Right atrium auricular region (tissue), 2 donors: ENCODE results near the gene TRIM69. TPM values are rescaled to one million over a fixed set of nuclear protein-coding genes. Genes with fewer than 3 reads are reported as not detected.

Source experiments
- DNase-seq: peaks from one replicate; pipeline ENCODE4 v3.0.0-alpha.2; 2019; ENCODE audit warnings: low spot score
- H3K27ac ChIP-seq, 2 donors: fragments of 200-600 bp; sonication (generic); 1 replicate in 1 of 2; 2 replicates in 1 of 2; pipeline ENCODE4 v1.5.1; 2016 to 2019
- H3K27me3 ChIP-seq, 2 donors: fragments of 200-600 bp; sonication (generic); one replicate each; pipeline versions ENCODE4 v1.5.1 to v1.6.0; 2017 to 2019
- H3K36me3 ChIP-seq: fragments of 200-600 bp; sonication (generic); one replicate; pipeline ENCODE4 v1.5.1; 2016
- H3K4me1 ChIP-seq, 2 donors: fragments of 200-600 bp; sonication (generic); one replicate each; pipeline versions ENCODE4 v1.5.1 to v1.6.0; 2017 to 2019
- H3K4me3 ChIP-seq, 2 donors: fragments of 200-600 bp; sonication (generic); 1 replicate in 1 of 2; 2 replicates in 1 of 2; pipeline ENCODE4 v1.5.1; 2017 to 2019; ENCODE audit warnings: mild to moderate bottlenecking in 1 of 2, moderate library complexity in 1 of 2
- H3K9me3 ChIP-seq, 2 donors: fragments of 200-600 bp; sonication (generic); one replicate each; pipeline ENCODE4 v1.5.1; 2019
- CTCF ChIP-seq, 2 donors: fragments of 200-600 bp; sonication (generic); IDR thresholded peaks; one replicate each; pipeline ENCODE4 v1.5.1; 2019; ENCODE audit warnings: antibody characterized with exemption in 2 of 2
- total RNA-seq, 2 donors: library from RNA; depleted of rRNA; stranded (reverse); fragments of >200 nt; gene quantifications; one replicate each; pipeline ENCODE4 v1.1.0, GENCODE V29; 2016

TRIM69 gene
- total RNA-seq, 2 donors from 2014 or later: 28.9 to 55.1 TPM

GRCh38 chr15:44713006-44713966 lies 23.0 kb upstream of the TRIM69 start:
- Histone ChIP-seq H3K36me3 (peaks cover 31% of the 10 kb centered on the region), H3K4me3 (peak overlapping the region; percentile 81 to 90), H3K27ac (peak overlapping the region; percentile 99 to 100), H3K9me3 (no peaks in the 10 kb centered on the region), H3K27me3 (no peaks in the 10 kb centered on the region), H3K4me1 (peaks cover 0 to 41% of the 10 kb centered on the region in 2 donors)
- TF ChIP-seq CTCF (IDR thresholded peaks at IDR 0.05): peak in 1 of 2 donors; percentile 47
- no peak for DNase-seq

GRCh38 chr15:44715142-44715796 lies 21.1 kb upstream of the TRIM69 start:
- Histone ChIP-seq H3K4me3 (no peak overlapping the region), H3K4me1 (peaks cover 0 to 41% of the 10 kb centered on the region in 2 donors), H3K9me3 (no peaks in the 10 kb centered on the region), H3K27ac (peak overlapping the region; percentile 63 to 100), H3K36me3 (peaks cover 46% of the 10 kb centered on the region), H3K27me3 (no peaks in the 10 kb centered on the region)
- no peak for DNase-seq
- TF ChIP-seq CTCF (IDR thresholded peaks at IDR 0.05): no peak

GRCh38 chr15:44715797-44716334 lies 20.5 kb upstream of the TRIM69 start:
- Histone ChIP-seq H3K9me3 (no peaks in the 10 kb centered on the region), H3K4me1 (peaks cover 0 to 41% of the 10 kb centered on the region in 2 donors), H3K27me3 (no peaks in the 10 kb centered on the region), H3K4me3 (no peak overlapping the region), H3K36me3 (peaks cover 46% of the 10 kb centered on the region), H3K27ac (peak overlapping the region; percentile 26 to 63)
- DNase-seq: no peak
- no peak for TF ChIP-seq CTCF (IDR thresholded peaks at IDR 0.05)

- no peak for DNase-seq
- Histone ChIP-seq H3K9me3 (no peaks in the 10 kb centered on the region), H3K4me1 (peaks cover 0 to 41% of the 10 kb centered on the region in 2 donors), H3K4me3 (no peak overlapping the region), H3K36me3 (peaks cover 46% of the 10 kb centered on the region), H3K27ac (no peak overlapping the region), H3K27me3 (no peaks in the 10 kb centered on the region)
- TF ChIP-seq CTCF (IDR thresholded peaks at IDR 0.05): no peak
Measured at GRCh38 chr15:44716983-44717602, 19.2 kb upstream of the TRIM69 start.

- TF ChIP-seq CTCF (IDR thresholded peaks at IDR 0.05): no peak
- no peak overlapping the region for H3K27ac ChIP-seq
- peaks cover 0 to 36% of the 10 kb centered on the region in 2 donors for H3K4me1 ChIP-seq
- no peaks in the 10 kb centered on the region for H3K9me3 ChIP-seq
- H3K36me3 ChIP-seq: peaks cover 46% of the 10 kb centered on the region
- no peak for DNase-seq
- no peaks in the 10 kb centered on the region for H3K27me3 ChIP-seq
- no peak overlapping the region for H3K4me3 ChIP-seq
Measured at GRCh38 chr15:44718180-44718926, 18.0 kb upstream of the TRIM69 start.
